Upper lobe of left lung (tissue), 4 donors: ENCODE results near the gene SERPINH1.

Source experiments
- CTCF ChIP-seq, 6 experiments: fragments of 450-650 bp in 4 of 6; fragments of 200-600 bp in 2 of 6; sonication (generic) in 2 of 6; IDR thresholded peaks; one replicate each; pipeline ENCODE4 v1.5.1; 2016 to 2019; ENCODE audit warnings: antibody characterized with exemption in 6 of 6
- POLR2A ChIP-seq, 4 donors: fragments of 450-650 bp; IDR thresholded peaks; one replicate each; pipeline ENCODE4 v1.5.1; 2016 to 2017; ENCODE audit warnings: antibody characterized with exemption in 4 of 4, mild to moderate bottlenecking in 2 of 4
- POLR2AphosphoS5 ChIP-seq, 2 donors: sonication (generic); formaldehyde crosslinking; IDR thresholded peaks; one replicate each; pipeline ENCODE4 v1.5.1; 2017; ENCODE audit warnings: antibody characterized with exemption in 2 of 2

- TF ChIP-seq POLR2AphosphoS5 (IDR thresholded peaks at IDR 0.05) = no peak
- TF ChIP-seq POLR2A (IDR thresholded peaks at IDR 0.05) = no peak
- TF ChIP-seq CTCF (IDR thresholded peaks at IDR 0.05) = no peak
Observed at GRCh38 chr11:75531325-75531724, 30.7 kb upstream of the SERPINH1 start.
